HTR-8/SVneo (cell line): ENCODE measurements around the gene COQ5.

Source experiments
- DNase-seq: peaks from one replicate; pipeline ENCODE4 v3.0.0; 2011; ENCODE audit warnings: low spot score, mixed read lengths; ENCODE audit not compliant: insufficient read length
- FAIRE-seq: peaks from 2 replicates; lab custom pipeline; 2011; peaks lifted over from hg19 to GRCh38; lab: Jason Lieb, UNC

Gene COQ5

GRCh38 chr12:120528861-120529525 is at the start of gene COQ5:
Gene COQ5 (minus strand): TSS chr12:120529158. CDS start chr12:120529141, 17 bp downstream.
- FAIRE-seq (no peak), DNase-seq (peak; percentile 89)

GRCh38 chr12:120574106-120574505 is 45.1 kb upstream of the COQ5 start:
- DNase-seq (no peak), FAIRE-seq (no peak)

- DNase-seq (no peak), FAIRE-seq (no peak)
Observed at GRCh38 chr12:120573560-120573959, 44.6 kb upstream of the COQ5 start.

- DNase-seq (no peak), FAIRE-seq (no peak)
Observed at GRCh38 chr12:120571299-120571698, 42.3 kb upstream of the COQ5 start.

GRCh38 chr12:120563495-120563894 is 34.5 kb upstream of the COQ5 start:
- no peak for DNase-seq
- no peak for FAIRE-seq

- FAIRE-seq, result no peak
- no peak for DNase-seq
Observed at GRCh38 chr12:120562906-120563305, 33.9 kb upstream of the COQ5 start.

GRCh38 chr12:120557589-120557988 is 28.6 kb upstream of the COQ5 start:
- no peak for FAIRE-seq
- no peak for DNase-seq

- FAIRE-seq (no peak), DNase-seq (no peak)
Observed at GRCh38 chr12:120554678-120555077, 25.7 kb upstream of the COQ5 start.

GRCh38 chr12:120546050-120546386 is 17.1 kb upstream of the COQ5 start:
- FAIRE-seq, result no peak
- DNase-seq, result no peak

GRCh38 chr12:120544691-120545090 is 15.7 kb upstream of the COQ5 start:
- no peak for DNase-seq
- FAIRE-seq, result no peak

- DNase-seq (no peak), FAIRE-seq (no peak)
Observed at GRCh38 chr12:120542166-120542565, 13.2 kb upstream of the COQ5 start.

- no peak for FAIRE-seq
- DNase-seq, result no peak
Observed at GRCh38 chr12:120540445-120540844, 11.5 kb upstream of the COQ5 start.

- FAIRE-seq, result no peak
Observed at GRCh38 chr12:120539303-120539702, 10.3 kb upstream of the COQ5 start.

GRCh38 chr12:120538281-120539156 is 9.6 kb upstream of the COQ5 start:
- peak; percentile 33 for DNase-seq
- FAIRE-seq, result no peak

More at GRCh38 chr12:120539303-120539702, 10.3 kb upstream of the COQ5 start:
- DNase-seq, result no peak

GRCh38 chr12:120537856-120538220 is 8.9 kb upstream of the COQ5 start:
- FAIRE-seq (no peak), DNase-seq (no peak)

GRCh38 chr12:120536064-120536791 is 7.3 kb upstream of the COQ5 start:
- DNase-seq (no peak), FAIRE-seq (no peak)

- FAIRE-seq (no peak), DNase-seq (peak; percentile 46)
Observed at GRCh38 chr12:120534703-120535655, 6.0 kb upstream of the COQ5 start.

GRCh38 chr12:120534203-120534702 is 5.3 kb upstream of the COQ5 start, which contains the start of gene RNF10:
Gene RNF10 (plus strand): TSS chr12:120534356. CDS start chr12:120534812, 456 bp downstream.
- FAIRE-seq (no peak), DNase-seq (peak; percentile 86)

GRCh38 chr12:120532701-120533238 is 3.8 kb upstream of the COQ5 start:
- DNase-seq (no peak), FAIRE-seq (no peak)
